Stimulated activated CD8-positive, alpha-beta memory T cell treated with anti-CD3 and anti-CD28 coated beads, Interleukin-15, amount 100 ng/mL, for 24 hours (primary cell): ENCODE results near the gene RRAD.

Experiments used
- DNase-seq: peaks from one replicate; pipeline ENCODE4 v3.0.0-alpha.2; 2020; ENCODE audit warnings: low read depth

The RRAD gene

DNA sequence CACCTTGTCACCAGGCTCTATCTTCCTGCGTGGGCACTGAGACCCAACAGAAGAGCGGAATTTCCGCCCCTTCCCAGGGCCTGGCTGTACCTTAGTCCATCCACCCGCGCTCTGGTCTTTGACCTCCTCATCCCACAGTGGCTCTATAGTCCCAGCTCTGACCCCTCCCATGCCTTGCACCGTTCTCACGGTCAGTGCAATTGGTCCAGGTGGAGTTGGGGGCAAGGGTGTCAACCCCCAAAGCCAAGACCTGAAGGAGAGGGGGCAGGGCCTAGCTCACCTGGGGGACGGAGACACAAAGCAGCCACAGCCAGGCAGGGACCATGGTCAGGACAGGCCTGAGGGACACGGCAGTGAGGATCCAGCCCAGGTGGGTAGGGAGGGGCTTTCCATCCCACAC, 7.6 kb downstream of the RRAD start:
- DNase-seq = no peak

- DNase-seq = no peak
Observed at GRCh38 chr16:66916518-66916917, 8.8 kb downstream of the RRAD start.

GRCh38 chr16:66915041-66915440, 10.3 kb downstream of the RRAD start:
- DNase-seq = no peak

DNA sequence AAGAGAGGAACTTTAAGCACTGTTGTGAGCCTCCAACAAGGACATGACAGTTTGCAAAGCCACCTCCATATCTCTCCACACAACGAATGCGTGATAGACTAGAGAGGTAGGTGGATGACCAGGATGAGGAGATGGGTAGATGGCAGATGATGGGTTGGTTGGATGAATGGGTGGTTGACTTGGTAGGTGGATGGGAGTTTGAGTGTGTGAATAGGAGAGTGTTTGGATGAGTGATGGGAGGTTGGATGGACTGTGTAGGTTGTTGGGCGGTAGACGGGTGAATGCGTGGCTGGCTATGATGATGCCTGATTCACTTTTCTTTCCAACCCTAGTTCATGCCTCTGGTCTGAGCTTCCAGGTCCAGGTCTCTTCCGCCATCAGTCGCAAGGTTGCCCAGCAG, 10.8 kb downstream of the RRAD start:
- no peak for DNase-seq

- DNase-seq = no peak
Observed at GRCh38 chr16:66913711-66914110, 11.6 kb downstream of the RRAD start.

DNA sequence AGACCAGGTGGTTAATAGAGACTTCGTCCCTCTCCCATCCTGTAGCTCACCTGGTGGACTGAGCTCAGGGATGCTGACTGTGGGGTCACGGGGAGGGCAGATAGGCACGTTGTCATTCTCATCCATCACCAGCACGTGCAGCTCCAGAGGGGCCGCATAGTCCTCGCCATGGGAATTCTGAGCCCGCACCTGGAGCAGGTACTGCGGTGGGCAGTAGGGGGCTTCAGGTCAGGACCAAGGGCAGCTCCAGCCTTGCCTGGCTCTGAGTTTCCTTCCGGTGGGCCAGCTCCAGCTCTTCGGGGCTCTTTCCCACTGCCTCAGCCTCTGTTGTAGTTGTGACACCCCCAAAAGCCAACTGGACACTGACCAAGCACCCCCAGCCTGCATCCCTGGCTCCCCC, 12.3 kb downstream of the RRAD start:
- no peak for DNase-seq

DNA sequence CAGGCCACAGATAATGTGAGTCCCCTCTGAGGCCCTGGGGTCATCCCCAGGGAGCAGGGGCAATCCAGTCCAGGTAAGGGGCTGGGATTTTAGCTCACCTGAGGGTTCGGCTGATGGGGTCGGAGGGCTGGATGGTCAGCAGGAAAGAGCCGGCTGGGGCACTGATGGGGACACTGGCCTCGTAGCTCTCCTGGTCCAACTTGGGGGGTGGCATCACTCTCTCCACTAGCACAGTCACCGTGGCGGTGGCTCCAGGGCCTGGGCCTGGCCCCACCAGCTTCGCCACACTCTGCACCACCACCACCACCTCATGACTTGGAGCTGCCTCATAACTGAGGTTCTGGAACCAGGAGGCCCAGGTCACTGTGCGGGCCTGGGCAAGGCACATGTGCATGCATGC, 13.5 kb downstream of the RRAD start:
- DNase-seq = no peak

- DNase-seq = no peak
Observed at GRCh38 chr16:66911112-66911511, 14.2 kb downstream of the RRAD start.

GRCh38 chr16:66910175-66910940, 15.0 kb downstream of the RRAD start:
- no peak for DNase-seq

- no peak for DNase-seq
Observed at GRCh38 chr16:66908762-66909559, 16.4 kb downstream of the RRAD start.

GRCh38 chr16:66908116-66908515, 17.2 kb downstream of the RRAD start:
- DNase-seq = no peak

DNA sequence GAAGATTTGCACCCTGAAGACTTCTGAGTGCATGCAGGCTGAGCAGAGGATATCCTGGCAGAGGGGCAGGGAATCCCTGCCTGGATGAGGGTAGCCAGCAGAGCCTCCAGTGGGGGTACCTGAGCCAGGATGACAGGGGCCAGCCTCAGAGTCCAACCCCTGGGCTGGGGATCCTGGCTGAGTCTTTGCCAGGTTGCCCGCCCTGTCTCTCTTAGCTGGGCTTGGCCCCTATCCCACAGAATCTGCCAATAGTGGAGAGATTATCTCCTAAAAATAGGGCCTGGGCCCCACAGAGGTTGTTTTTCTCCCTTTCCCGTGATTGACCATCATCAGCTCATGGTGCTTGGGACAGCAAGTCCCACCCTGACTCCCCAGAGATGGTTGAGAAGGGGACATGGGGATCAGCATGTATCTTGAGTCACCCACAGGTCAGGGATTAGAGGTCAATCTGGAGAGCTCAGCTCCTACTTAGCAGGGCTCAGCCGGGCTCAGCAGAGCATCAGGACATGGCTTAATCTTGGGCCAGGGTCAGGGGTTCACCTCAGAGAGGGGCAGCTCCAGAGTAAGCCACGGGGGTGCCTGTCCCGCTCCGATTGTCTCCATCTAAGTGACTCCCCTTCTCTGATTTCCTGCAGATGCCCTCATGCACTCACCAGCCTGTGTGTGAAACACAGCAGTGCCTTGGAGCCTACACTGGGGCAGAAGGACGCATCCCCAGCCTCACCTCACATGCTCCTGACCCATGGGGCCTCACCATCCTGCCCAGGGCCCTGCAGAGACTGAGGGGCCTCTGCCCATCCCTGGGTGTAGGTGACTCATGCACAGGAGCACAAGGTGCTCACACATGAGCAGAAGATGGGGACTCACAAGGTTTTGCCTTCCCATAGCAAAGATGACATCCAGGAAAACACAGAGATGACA, 18.2 kb downstream of the RRAD start:
- DNase-seq = no peak

GRCh38 chr16:66905633-66906539, 19.4 kb downstream of the RRAD start:
- no peak for DNase-seq

DNA sequence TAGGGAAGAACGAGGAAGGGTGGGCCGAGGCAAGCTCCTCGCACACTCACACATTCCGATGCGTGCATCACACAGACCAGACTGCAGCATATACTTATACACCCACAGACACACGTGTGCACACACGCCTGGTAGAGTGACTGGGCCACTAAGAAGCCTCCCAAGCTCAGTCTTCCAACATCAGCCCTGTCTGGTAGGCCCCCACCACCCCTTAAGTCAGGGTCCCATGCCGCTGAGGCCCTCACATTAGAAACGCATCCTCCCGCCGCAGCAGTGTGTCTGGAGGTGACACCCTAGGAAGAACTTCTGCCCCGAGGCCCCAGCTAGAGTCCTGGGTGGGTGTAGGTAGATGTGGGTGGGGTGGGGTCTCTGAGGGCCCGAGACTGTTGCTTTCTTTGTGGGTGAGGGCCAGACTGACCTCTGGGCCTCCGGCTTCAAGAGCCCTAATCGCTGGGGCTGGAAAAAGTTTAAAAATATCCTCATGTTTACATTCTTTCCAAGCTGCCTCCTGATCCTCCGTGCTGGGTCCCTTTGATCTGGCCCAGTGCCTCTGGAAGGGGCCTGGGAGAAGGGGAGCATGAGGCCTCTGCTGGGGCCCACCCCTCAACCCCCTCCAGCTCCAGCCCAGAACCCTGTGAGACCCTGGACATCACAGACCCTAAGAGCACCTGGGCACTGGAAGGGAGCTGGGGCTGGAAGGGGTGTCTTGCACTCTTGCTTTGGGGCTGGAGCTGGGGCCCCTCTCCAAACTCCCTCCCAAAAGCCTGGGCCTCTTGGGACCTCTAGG, 20.3 kb downstream of the RRAD start:
- no peak for DNase-seq

GRCh38 chr16:66904428-66904845, 20.9 kb downstream of the RRAD start:
- DNase-seq = no peak

GRCh38 chr16:66903544-66904427, 21.5 kb downstream of the RRAD start:
- DNase-seq = no peak

DNA sequence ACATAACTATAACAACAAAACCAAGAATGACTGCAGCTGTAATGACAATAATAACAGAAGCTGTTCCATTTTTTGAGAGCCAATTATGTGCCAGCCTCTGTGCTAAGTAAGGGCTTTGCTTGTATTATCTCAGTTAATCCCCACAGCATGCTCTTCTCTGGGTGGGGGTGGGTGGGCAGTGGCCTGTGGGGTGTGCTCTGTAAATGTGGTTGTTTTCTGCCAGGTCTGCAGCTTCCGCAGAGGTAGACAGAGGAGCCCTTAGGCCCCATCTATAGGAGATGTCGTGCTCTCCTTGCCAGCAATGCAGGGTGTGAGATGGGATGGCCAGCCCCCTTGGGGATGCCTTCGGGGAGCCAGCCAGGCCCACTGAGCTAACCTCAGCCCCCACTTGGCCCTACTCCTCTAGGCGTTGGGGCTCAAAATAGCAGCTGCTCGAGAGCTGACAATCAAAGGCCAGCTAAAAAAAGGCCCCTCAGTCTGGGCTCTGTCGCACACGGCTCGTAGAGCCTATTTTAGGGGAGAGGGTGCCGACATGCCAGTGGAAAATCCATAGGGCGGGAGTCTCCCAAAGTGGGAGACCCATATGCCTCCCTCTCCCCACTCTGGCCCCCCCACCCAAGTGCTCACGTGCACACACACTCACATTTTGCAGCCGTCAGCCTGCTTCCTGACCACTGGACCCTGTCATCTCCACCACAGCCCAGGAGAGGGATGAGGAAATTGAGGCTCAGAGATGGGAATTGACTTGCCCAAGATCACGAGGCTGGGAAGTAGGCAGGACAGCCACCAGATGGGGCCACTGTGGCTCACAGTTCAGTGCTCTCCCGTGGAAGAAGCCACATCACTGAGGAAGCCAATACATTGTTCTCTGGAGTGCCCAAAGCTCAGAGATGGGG, 22.4 kb downstream of the RRAD start:
- no peak for DNase-seq

DNA sequence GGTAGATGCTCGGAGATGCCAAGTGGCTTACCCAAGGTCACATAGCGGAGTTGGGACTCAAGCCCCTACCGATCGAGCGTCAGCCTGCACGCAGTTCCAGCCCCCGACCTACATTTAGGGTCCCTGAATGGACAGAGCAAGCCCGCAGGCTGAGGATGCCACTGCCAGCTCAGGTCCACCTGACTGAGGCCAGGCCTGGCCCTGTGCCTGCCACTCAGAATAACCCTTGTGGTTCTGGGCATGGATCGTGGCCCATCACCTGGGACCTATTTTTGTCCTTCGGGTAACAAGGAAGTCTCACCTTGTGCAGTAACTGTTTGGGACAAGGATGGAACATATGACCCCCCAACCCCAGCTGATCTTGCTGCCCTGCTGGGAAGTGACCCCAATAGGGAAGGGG, 23.7 kb downstream of the RRAD start:
- no peak for DNase-seq
